CD14-positive monocyte (primary cell): ENCODE data around the gene CRYBG1. TPM values are rescaled to one million over a fixed set of nuclear protein-coding genes. Genes with fewer than 3 reads are reported as not detected.

ENCODE experiments used
- DNase-seq, 3 donors: peaks; one replicate each; pipeline ENCODE4 v3.0.0-alpha.2; 2011 to 2022
- H2AFZ ChIP-seq: 2 replicates; pipeline ENCODE4 v1.6.0; 2012; ENCODE audit warnings: mild to moderate bottlenecking, low read depth, low read length, inconsistent platforms; ENCODE audit not compliant: insufficient read depth, poor library complexity, severe bottlenecking
- H3K27ac ChIP-seq, 2 donors: 1 replicate in 1 of 2; 2 replicates in 1 of 2; pipeline ENCODE4 v1.5.1; 2012 to 2013; ENCODE audit warnings: low read length in 2 of 2, control low read depth in 1 of 2, inconsistent platforms in 1 of 2, low read depth in 1 of 2, mild to moderate bottlenecking in 1 of 2
- H3K27me3 ChIP-seq, 2 donors: one replicate each; pipeline versions ENCODE4 v1.6.0 to v1.6.1; 2011 to 2013; ENCODE audit warnings: low read length in 2 of 2; ENCODE audit not compliant: control insufficient read depth in 2 of 2, insufficient read depth in 2 of 2
- H3K36me3 ChIP-seq, 2 donors: replicated peaks in 1 of 2; 1 replicate in 1 of 2; 2 replicates in 1 of 2; pipeline versions ENCODE4 v1.5.1 to v1.6.1; 2012 to 2013; ENCODE audit warnings: low read length in 2 of 2, control low read depth in 1 of 2, inconsistent platforms in 1 of 2, mild to moderate bottlenecking in 1 of 2; ENCODE audit not compliant: insufficient read depth in 2 of 2, control insufficient read depth in 1 of 2
- H3K4me1 ChIP-seq, 2 donors: 1 replicate in 1 of 2; 2 replicates in 1 of 2; pipeline versions ENCODE4 v1.5.1 to v1.6.1; 2012 to 2013; ENCODE audit warnings: low read length in 2 of 2, control low read depth in 1 of 2, inconsistent platforms in 1 of 2, mild to moderate bottlenecking in 1 of 2, moderate library complexity in 1 of 2; ENCODE audit not compliant: insufficient read depth in 2 of 2, control insufficient read depth in 1 of 2
- H3K4me2 ChIP-seq: replicated peaks from 2 replicates; pipeline ENCODE3; 2012; ENCODE audit warnings: low read length, moderate library complexity, mild to moderate bottlenecking; ENCODE audit not compliant: poor library complexity, severe bottlenecking; ENCODE audit errors: extremely low read depth
- H3K4me3 ChIP-seq, 3 experiments: fragments of 200-600 bp in 1 of 3; sonication (generic) in 1 of 3; replicated peaks in 1 of 3; 1 replicate in 2 of 3; 2 replicates in 1 of 3; pipeline ENCODE4 v1.5.1; 2011 to 2013; ENCODE audit warnings: low read length in 3 of 3, mild to moderate bottlenecking in 3 of 3, control low read depth in 2 of 3, low read depth in 2 of 3, inconsistent platforms in 1 of 3, moderate library complexity in 1 of 3
- H3K79me2 ChIP-seq: 2 replicates; pipeline ENCODE4 v1.6.0; 2012; ENCODE audit warnings: mild to moderate bottlenecking, control low read depth, inconsistent platforms, low read length, moderate library complexity; ENCODE audit not compliant: insufficient read depth
- H3K9ac ChIP-seq: 2 replicates; pipeline ENCODE4 v1.6.0; 2017; ENCODE audit warnings: low read length, mild to moderate bottlenecking; ENCODE audit not compliant: insufficient read depth, poor library complexity, severe bottlenecking
- H3K9me3 ChIP-seq, 2 donors: replicated peaks in 1 of 2; 1 replicate in 1 of 2; 2 replicates in 1 of 2; pipeline versions ENCODE4 v1.5.1 to v1.6.1; 2012 to 2013; ENCODE audit warnings: low read length in 2 of 2, control low read depth in 1 of 2; ENCODE audit not compliant: control insufficient read depth in 1 of 2, insufficient read depth in 1 of 2
- H4K20me1 ChIP-seq: 2 replicates; pipeline ENCODE4 v1.6.0; 2012; ENCODE audit warnings: mild to moderate bottlenecking, low read length, control low read depth, moderate library complexity; ENCODE audit not compliant: insufficient read depth
- H3K27ac Mint-ChIP-seq, 7 donors: one replicate each; pipeline ENCODE4 v1.8.0; 2020; ENCODE audit warnings: mild to moderate bottlenecking in 7 of 7, mixed read lengths in 7 of 7, moderate library complexity in 6 of 7, inconsistent platforms in 2 of 7
- H3K27me3 Mint-ChIP-seq, 3 donors: one replicate each; pipeline ENCODE4 v1.8.0; 2021 to 2022; ENCODE audit warnings: low read depth in 3 of 3, mild to moderate bottlenecking in 3 of 3, mixed read lengths in 3 of 3, moderate library complexity in 3 of 3, inconsistent platforms in 1 of 3
- H3K36me3 Mint-ChIP-seq, 2 donors: one replicate each; pipeline ENCODE4 v1.8.0; 2020; ENCODE audit warnings: mixed read lengths in 2 of 2, inconsistent platforms in 1 of 2, mild to moderate bottlenecking in 1 of 2
- H3K4me1 Mint-ChIP-seq: one replicate; pipeline ENCODE4 v1.8.0; 2020; ENCODE audit warnings: mild to moderate bottlenecking, mixed read lengths
- H3K4me3 Mint-ChIP-seq, 2 donors: one replicate each; pipeline ENCODE4 v1.8.0; 2020; ENCODE audit warnings: mild to moderate bottlenecking in 2 of 2, mixed read lengths in 2 of 2, moderate library complexity in 1 of 2
- H3K9me3 Mint-ChIP-seq, 7 donors: one replicate each; pipeline ENCODE4 v1.8.0; 2020 to 2022; ENCODE audit warnings: mixed read lengths in 7 of 7, mild to moderate bottlenecking in 6 of 7, moderate library complexity in 6 of 7, inconsistent platforms in 2 of 7
- CTCF ChIP-seq: fragments of 200-600 bp; IDR thresholded peaks from one replicate; pipeline ENCODE4 v1.8.0; 2022; ENCODE audit warnings: antibody characterized with exemption, mild to moderate bottlenecking
- WGBS: methylation state at CpG from one replicate; pipeline ENCODE4 v1.1.5; 2013; ENCODE audit warnings: missing lambda C conversion rate; ENCODE audit not compliant: insufficient coverage; 5-methylcytosine and 5-hydroxymethylcytosine counted together
- intact Hi-C, 2 donors: fragments of 100-400 bp; cut with micrococcal nuclease; formaldehyde crosslinking; loops; one replicate each; pipeline versions ENCODE4 v1.15.0 to v1.15.1; 2023
- polyA plus RNA-seq, 3 donors: library from polyadenylated mRNA; depleted of rRNA in 1 of 3; unstranded in 2 of 3; stranded (reverse) in 1 of 3; fragments of 300-500 nt in 2 of 3; fragments of >200 nt in 1 of 3; fragmentation: Illumina TruSeq in 2 of 3; gene quantifications; 1 replicate in 2 of 3; 2 replicates in 1 of 3; pipeline ENCODE4 v1.2.3, GENCODE V29; 2012 to 2021

CRYBG1 gene
- polyA plus RNA-seq, 3 donors: 7.9 to 11.9 (median 11.1) TPM

- Mint-ChIP-seq H3K9me3 (no peaks in the 10 kb centered on the region), H3K4me1 (peaks cover 5% of the 10 kb centered on the region)
- intact Hi-C loops: no loop called here
Measured at GRCh38 chr6:106377061-106377540, 16.6 kb downstream of the CRYBG1 start.

GRCh38 chr6:106379951-106380350 is 19.4 kb downstream of the CRYBG1 start:
- WGBS: 40% methylated on average over 1 of the region's 1 CpG

More at GRCh38 chr6:106377061-106377540, 16.6 kb downstream of the CRYBG1 start:
- no peak for TF ChIP-seq CTCF
- Histone ChIP-seq H3K4me3 (no peak overlapping the region), H3K27ac (no peak overlapping the region), H2AFZ (no peak overlapping the region), H3K4me2 (no peak overlapping the region), H3K36me3 (no peaks in the 10 kb centered on the region), H3K9me3 (no peaks in the 10 kb centered on the region), H3K9ac (no peak overlapping the region), H4K20me1 (no peaks in the 10 kb centered on the region), H3K4me1 (no peaks in the 10 kb centered on the region), H3K79me2 (no peaks in the 10 kb centered on the region), H3K27me3 (no peaks in the 10 kb centered on the region)
- no CpG with 5 or more reads among the region's 5 CpGs for WGBS
- peak in 2 of 3 donors; percentile 7 to 12 for DNase-seq
- Mint-ChIP-seq H3K27me3 (peaks cover 0 to 2% (median 2%) of the 10 kb centered on the region in 3 donors), H3K4me3 (no peak overlapping the region), H3K36me3 (no peaks in the 10 kb centered on the region), H3K27ac (peak overlapping the region in 1 of 7 donors; percentile 37)

More at GRCh38 chr6:106379951-106380350, 19.4 kb downstream of the CRYBG1 start:
- Histone ChIP-seq H3K4me3 (no peak overlapping the region), H4K20me1 (no peaks in the 10 kb centered on the region), H3K4me1 (peaks cover 0 to 3% of the 10 kb centered on the region in 2 donors), H3K9me3 (no peaks in the 10 kb centered on the region), H3K79me2 (no peaks in the 10 kb centered on the region), H3K27me3 (no peaks in the 10 kb centered on the region), H3K4me2 (no peak overlapping the region), H3K36me3 (no peaks in the 10 kb centered on the region), H3K9ac (no peak overlapping the region), H2AFZ (no peak overlapping the region), H3K27ac (no peak overlapping the region)
- H3K27me3 Mint-ChIP-seq: peaks cover 0 to 2% (median 2%) of the 10 kb centered on the region in 3 donors
- intact Hi-C loops: no loop called here
- peaks cover 12% of the 10 kb centered on the region for H3K4me1 Mint-ChIP-seq
- no peaks in the 10 kb centered on the region for H3K36me3 Mint-ChIP-seq
- H3K9me3 Mint-ChIP-seq: no peaks in the 10 kb centered on the region
- H3K27ac Mint-ChIP-seq: no peak overlapping the region
- DNase-seq: no peak
- no peak for TF ChIP-seq CTCF
- H3K4me3 Mint-ChIP-seq: no peak overlapping the region
